HG02970 (cell line): Measurements from ENCODE around the gene TPPP3.

Source experiments
- ATAC-seq: cut with Tn5 transposase; IDR thresholded peaks from one replicate; pipeline ENCODE4 v1.9.1; 2021; ENCODE audit warnings: mild to moderate bottlenecking, moderate library complexity, moderate number of reproducible peaks; ENCODE audit not compliant: unreplicated experiment, low FRiP score

The TPPP3 gene

DNA sequence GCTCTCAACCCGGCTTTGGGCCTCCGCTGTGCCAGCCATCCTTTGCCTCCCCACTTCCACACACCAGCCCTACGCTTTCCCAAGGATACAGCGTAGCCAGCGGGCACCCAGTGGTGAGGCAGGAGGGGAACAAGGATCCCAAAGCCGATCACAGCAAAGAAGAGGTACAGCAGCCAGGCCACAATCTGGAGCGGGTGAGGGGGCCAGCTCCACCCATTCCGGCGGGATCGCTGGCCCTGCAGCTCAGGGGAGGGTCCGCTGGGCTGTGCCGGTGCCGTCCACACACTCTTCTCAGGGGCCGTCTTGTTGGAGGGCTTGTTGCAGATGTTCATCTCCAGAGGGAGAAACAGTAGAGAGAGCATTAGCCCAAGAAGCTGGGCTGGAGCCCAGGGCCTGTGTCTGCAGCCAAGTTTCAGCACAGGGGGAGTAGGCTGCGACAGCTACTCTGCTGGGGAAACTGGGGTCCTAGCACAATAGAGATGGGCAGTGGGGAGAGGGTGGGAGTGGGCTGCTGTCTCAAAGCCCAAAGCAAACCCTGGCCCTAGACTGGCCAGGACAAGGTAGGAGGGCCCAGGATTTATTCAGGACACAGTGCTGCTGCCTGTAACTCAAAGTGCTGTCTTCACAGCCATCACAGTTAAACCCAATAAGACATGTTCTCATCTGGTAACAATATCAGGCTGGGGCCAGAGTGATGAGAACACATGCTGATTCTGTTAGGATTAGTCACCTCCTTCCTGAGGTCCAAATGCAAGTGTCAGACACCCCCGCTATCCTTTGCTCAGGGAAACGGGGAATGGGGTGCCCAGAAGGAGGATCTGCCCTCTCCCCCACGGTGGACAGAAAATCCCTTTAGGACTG lies 13.0 kb upstream of the TPPP3 start:
- ATAC-seq: no peak

DNA sequence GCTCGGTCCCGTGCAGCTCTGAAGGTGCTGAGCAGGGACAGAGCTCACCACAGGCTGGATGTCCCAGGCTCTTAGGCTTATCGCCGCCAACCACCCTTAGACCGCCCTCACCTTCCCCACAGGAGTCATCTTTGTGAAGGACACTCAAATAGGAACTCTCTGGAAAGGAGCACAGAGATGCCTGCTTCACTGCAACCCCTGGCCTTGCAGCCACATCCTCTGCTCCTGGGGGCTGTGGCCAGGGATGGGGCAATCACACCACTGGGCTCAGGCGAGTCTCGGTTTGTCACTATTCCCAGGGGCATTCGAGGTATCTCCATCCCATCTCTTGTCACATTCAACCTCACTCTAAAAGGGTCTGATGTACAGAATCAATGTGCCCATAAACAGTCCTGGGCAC lies 12.0 kb upstream of the TPPP3 start:
- ATAC-seq: no peak

DNA sequence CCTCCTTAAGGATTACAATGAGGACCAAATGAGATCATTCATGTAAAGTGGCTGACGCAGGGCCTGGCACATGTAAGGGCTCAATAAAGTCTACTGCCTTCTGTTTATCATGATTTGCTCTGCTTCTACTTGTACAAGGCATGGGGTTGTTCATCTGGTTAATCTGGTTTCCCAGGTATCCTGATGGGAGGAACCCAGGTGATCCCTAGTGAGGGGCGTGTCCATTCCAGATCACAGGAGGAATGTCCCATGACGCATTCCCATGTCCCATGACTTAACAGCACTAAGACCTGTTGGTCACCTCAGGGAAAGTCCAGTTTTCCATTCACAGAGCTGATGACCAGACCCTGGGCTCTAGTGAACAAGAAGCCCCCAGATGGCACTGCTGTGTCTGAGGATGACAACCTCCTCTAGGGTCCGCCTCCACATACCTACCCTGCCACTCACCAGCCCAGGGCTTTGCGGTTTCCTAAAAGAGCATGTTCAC lies 11.5 kb upstream of the TPPP3 start:
- ATAC-seq: no peak

DNA sequence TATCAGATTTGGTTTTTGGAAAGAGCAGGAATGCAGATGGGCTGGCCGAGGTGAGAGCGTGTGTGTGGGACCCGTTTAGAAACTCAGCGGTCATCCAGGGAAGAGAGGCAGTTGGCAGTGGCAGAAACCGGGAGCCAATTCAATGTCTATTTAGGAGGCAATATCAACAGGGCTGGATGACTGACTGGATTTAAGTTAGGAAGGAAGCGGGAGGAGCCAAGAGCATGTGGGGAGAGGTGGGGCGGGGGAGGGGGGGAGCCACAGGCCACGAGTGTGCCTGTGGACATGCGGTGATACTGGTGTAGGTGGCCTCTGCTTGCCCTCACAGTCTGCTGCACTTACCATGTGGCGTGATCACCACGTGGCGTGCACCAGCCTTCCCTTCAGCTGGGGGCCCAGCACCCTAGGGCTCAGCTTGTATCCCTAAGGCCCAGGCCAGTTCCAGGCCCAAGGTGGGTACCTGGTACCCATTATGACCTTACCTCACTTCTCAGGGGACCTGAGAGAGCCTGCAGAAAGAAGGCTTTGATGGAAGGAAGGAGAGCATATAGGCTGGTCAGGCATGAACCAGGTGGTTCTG lies 10.8 kb upstream of the TPPP3 start:
- no peak for ATAC-seq

- no peak for ATAC-seq
These were observed 7.6 kb upstream of the TPPP3 start for GRCh38 chr16:67400901-67401300.

GRCh38 chr16:67399749-67400704 lies 6.7 kb upstream of the TPPP3 start:
- ATAC-seq: no peak

DNA sequence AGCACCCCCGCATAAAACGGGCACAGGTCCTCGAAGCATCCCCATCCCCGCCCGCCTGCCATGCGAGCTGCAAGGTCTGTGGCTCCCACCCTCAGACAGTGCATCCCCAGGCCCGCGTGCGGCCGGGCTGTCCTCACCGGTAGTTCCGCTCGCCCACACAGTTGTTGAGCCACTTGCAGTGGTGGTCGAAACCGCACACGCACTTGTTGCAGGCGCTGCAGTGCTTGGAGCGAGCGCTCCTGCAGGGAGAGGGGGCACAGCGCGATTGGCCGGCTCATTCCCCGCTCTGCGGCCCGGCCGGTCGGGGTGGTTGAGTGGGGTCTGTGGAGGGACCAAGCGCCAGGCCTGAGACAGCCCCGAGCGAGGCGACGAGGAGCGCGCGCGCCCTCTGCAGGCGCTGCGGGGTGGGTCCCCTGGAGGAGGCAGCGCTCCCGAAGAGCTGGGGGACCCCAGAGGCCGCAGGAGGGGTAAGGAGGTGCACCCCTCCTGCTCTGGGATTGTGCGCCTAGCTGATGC lies 6.0 kb upstream of the TPPP3 start:
- no peak for ATAC-seq

DNA sequence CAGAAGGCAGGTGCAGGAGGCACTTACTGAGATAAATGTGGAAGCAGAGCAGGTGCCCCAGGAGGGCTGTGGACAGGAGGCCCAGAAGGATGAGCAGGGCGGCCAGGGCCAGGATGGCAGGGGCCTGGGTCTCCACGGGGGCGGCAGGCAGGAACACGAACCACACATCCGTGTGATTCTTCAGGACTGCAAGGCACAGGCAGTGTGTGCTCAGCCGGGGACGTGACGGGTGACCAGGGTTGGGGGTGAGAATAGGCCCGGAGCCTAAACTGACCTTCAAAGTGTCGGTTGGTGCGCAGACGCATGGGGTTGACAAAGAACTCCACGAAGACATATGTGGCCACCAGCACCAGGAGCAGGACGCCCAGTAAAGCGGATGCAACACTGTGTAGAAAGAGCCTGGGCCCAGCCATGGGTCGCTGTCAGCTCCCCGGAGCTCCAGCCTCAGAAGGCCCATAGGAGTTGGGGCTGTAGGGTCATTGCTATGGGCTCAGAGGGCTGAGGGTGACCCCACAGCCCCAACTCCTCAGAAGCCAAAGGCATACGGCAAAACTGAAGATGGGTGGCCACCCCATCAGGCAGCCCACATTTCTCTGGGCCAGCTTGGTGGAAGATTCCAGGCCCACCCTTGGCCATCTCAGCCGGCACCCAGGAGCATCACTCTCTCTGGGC lies 5.4 kb upstream of the TPPP3 start:
- no peak for ATAC-seq

- ATAC-seq: no peak
These were observed 4.7 kb upstream of the TPPP3 start for GRCh38 chr16:67397812-67398545.

- no peak for ATAC-seq
These were observed 3.9 kb upstream of the TPPP3 start for GRCh38 chr16:67397036-67397801.

- ATAC-seq: no peak
These were observed 3.1 kb upstream of the TPPP3 start for GRCh38 chr16:67396159-67397035.

DNA sequence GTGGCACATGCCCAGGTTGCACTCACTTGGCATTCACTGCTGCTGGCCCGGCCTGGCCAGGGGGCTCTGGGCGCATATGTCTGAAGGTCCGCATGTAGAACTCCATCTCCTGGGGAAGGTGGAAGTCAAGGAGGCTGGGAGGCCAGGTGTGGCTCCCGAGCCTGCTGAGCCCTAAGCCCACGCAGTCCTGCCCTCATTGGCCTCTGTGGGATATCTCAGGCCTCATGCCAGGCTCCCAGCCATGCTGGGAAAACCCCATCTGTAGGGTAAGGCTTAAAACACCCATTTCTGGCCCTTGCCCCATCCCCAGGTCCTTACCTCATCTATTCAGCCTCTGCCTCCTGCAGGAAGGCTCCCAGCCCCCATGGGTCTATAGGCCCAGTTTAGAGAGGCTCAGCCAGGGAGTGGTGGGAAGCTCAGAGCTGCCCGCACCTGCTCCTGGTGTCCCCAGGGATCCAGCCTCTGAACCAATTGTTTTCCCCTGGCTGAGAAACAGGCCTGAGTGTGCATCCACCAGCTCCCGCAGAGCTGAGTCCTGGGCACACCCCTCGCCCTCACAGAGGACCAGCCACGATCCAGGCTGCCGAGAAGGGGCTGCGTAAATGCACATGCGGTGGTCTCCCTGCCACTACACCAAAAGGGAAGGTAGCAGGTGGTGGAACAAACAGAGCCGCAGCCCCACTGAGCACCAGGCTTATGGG lies 2.3 kb upstream of the TPPP3 start:
- ATAC-seq: no peak

- ATAC-seq: no peak
These were observed 1.8 kb upstream of the TPPP3 start for GRCh38 chr16:67395105-67395457.

- ATAC-seq: no peak
These were observed 1.1 kb upstream of the TPPP3 start for GRCh38 chr16:67394155-67395104.

GRCh38 chr16:67393788-67394154 lies 473 bp upstream of the TPPP3 start:
- ATAC-seq: no peak
